Karpas-422 (cell line): ENCODE data around the gene CCDC178. TPM values are rescaled to one million over a fixed set of nuclear protein-coding genes. Genes with fewer than 3 reads are reported as not detected.

Experiments
- DNase-seq: peaks from one replicate; pipeline ENCODE4 v3.0.0-alpha.2; 2015
- H2AFZ ChIP-seq: fragments of 200-600 bp; sonication (generic); 2 replicates; pipeline ENCODE4 v1.6.1; 2014; ENCODE audit warnings: antibody characterized with exemption, low read length, mixed read lengths
- H3K27ac ChIP-seq: fragments of 200-600 bp; sonication (generic); 2 replicates; pipeline ENCODE4 v1.5.1; 2014; ENCODE audit warnings: mild to moderate bottlenecking, low read length, moderate library complexity
- H3K27me3 ChIP-seq: fragments of 200-600 bp; sonication (generic); 2 replicates; pipeline ENCODE4 v1.6.1; 2014; ENCODE audit warnings: low read length, mixed read lengths
- H3K36me3 ChIP-seq: fragments of 200-600 bp; sonication (generic); 2 replicates; pipeline ENCODE4 v1.6.1; 2014; ENCODE audit warnings: low read length, mixed read lengths; ENCODE audit not compliant: insufficient read depth
- H3K4me1 ChIP-seq: fragments of 200-600 bp; sonication (generic); 2 replicates; pipeline ENCODE4 v1.6.1; 2014; ENCODE audit warnings: mild to moderate bottlenecking, low read length, mixed read lengths
- H3K4me2 ChIP-seq: fragments of 200-600 bp; sonication (generic); 2 replicates; pipeline ENCODE4 v1.6.1; 2014; ENCODE audit warnings: low read length, low read depth, mild to moderate bottlenecking; ENCODE audit not compliant: poor library complexity, severe bottlenecking
- H3K4me3 ChIP-seq: fragments of 200-600 bp; sonication (generic); 2 replicates; pipeline ENCODE4 v1.5.1; 2014; ENCODE audit warnings: mild to moderate bottlenecking, antibody characterized with exemption, low read length, mixed read lengths
- H3K79me2 ChIP-seq: fragments of 200-600 bp; sonication (generic); 2 replicates; pipeline ENCODE4 v1.6.1; 2014; ENCODE audit warnings: mild to moderate bottlenecking, low read length, mixed read lengths
- H3K9ac ChIP-seq: fragments of 200-600 bp; sonication (generic); 2 replicates; pipeline ENCODE4 v1.6.0; 2014; ENCODE audit warnings: low read length
- H3K9me2 ChIP-seq: fragments of 200-600 bp; sonication (generic), shearing (Covaris generic); replicated peaks from 2 replicates; pipeline ENCODE4 v1.6.0; 2014; ENCODE audit warnings: mild to moderate bottlenecking, low read length, moderate library complexity; ENCODE audit not compliant: insufficient read depth
- H3K9me3 ChIP-seq: fragments of 300-700, 200-600 bp; sonication (generic); 2 replicates; pipeline ENCODE4 v1.6.1; 2014; ENCODE audit warnings: low read length, mixed read lengths
- H4K20me1 ChIP-seq: fragments of 200-600 bp; sonication (generic); 2 replicates; pipeline ENCODE4 v1.6.1; 2014; ENCODE audit warnings: mild to moderate bottlenecking, antibody characterized with exemption, low read length, low read depth; ENCODE audit not compliant: insufficient read depth
- total RNA-seq: library from RNA; depleted of rRNA; stranded (reverse); fragments of >200 nt; shearing (Covaris generic); gene quantifications from 2 replicates; pipeline ENCODE4 v1.2.3, GENCODE V29; 2014; ENCODE audit warnings: low replicate concordance

CCDC178 gene
- total RNA-seq, 1 experiment from 2014 or later, result not detected

DNA sequence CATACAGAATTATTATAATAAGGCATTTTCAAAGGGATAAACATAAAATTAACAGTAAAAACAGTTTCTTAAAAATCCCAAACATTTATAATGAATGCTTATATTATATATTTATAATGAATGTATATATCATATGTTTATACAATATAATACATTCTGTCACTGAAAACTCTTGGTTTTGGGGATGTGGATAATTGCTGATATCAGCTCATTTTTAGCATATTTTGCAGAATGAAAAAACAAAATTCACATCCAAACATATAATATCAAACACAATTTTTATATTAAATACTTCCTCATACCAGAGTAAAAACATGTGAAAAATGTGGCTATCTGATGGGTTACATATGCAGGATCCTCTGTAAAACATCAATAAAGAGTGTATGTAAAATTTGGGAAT, 465.0 kb downstream of the CCDC178 start:
- no peak for DNase-seq
- Histone ChIP-seq H3K79me2 (no peaks in the 10 kb centered on the region), H3K4me1 (peaks cover 31% of the 10 kb centered on the region), H3K4me2 (peak overlapping the region; percentile 59), H2AFZ (no peak overlapping the region), H3K9me3 (no peaks in the 10 kb centered on the region), H3K27ac (peak overlapping the region; percentile 65; the same call in 1 of the 2 replicates), H3K4me3 (no peak overlapping the region), H3K9ac (no peak overlapping the region), H3K36me3 (no peaks in the 10 kb centered on the region), H4K20me1 (no peaks in the 10 kb centered on the region), H3K9me2 (no peaks in the 10 kb centered on the region), H3K27me3 (no peaks in the 10 kb centered on the region)

DNA sequence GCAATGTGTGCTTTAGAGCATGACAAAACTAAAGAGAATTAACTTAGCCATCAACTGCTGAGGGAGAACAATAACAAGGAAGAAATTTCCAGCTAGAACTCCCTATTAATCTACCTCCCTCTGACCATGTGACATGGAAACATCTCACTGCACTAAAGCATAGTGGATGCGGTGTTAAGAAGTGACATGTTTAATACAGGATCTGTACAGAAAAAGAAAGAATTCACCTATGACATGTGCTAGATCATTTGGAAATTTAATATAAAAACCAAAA, 465.4 kb downstream of the CCDC178 start:
- no peak overlapping the region for H3K9ac ChIP-seq
- H3K4me1 ChIP-seq, result peaks cover 31% of the 10 kb centered on the region
- peak overlapping the region; percentile 69 for H2AFZ ChIP-seq
- H3K9me3 ChIP-seq, result no peaks in the 10 kb centered on the region
- DNase-seq, result no peak
- no peaks in the 10 kb centered on the region for H3K36me3 ChIP-seq
- H3K4me3 ChIP-seq, result peak overlapping the region; percentile 28
- peak overlapping the region; percentile 65 for H3K27ac ChIP-seq
- H4K20me1 ChIP-seq, result no peaks in the 10 kb centered on the region
- H3K27me3 ChIP-seq, result no peaks in the 10 kb centered on the region
- no peaks in the 10 kb centered on the region for H3K79me2 ChIP-seq
- peak overlapping the region; percentile 59 for H3K4me2 ChIP-seq
- no peaks in the 10 kb centered on the region for H3K9me2 ChIP-seq

DNA sequence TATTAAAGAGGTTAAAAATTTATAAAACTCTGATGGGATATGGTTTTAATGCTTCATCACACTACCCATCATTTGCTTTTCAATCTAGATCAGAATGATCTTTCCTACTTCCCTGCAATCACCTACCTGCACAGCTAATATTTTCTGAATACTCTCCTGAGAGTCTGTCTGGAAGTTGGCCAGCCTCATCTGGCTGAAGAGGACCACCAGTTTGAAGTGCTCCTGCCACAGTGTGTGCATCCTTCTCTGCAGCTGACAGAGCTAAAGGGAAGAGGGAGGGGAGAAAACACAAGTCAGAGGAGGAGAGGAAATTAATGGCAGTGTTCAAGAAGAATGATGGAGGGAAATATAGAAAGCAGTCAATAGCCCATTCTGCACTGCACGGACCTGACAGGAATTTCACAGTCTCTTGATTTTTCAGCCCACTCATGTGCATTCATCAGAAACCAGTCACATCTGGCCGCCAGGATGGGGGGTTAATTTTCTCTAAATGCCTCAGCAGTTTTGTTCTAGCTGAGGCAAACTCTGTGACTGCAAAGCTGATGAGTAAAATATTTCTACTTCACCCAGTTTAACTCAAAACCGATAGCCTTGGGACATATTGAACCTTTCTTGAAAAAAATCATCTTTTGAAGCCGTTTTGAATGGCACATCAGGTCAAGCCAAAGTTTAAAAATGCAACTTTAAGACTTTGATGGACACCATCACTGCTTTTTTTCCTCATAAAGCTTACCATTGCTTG, 465.9 kb downstream of the CCDC178 start:
- H3K4me2 ChIP-seq, result peak overlapping the region; percentile 59
- H3K4me3 ChIP-seq, result peak overlapping the region; percentile 28
- no peak overlapping the region for H3K9ac ChIP-seq
- H3K27ac ChIP-seq, result peak overlapping the region; percentile 65
- H3K79me2 ChIP-seq, result no peaks in the 10 kb centered on the region
- no peaks in the 10 kb centered on the region for H3K9me2 ChIP-seq
- no peaks in the 10 kb centered on the region for H4K20me1 ChIP-seq
- H3K36me3 ChIP-seq, result no peaks in the 10 kb centered on the region
- H3K4me1 ChIP-seq, result peaks cover 31% of the 10 kb centered on the region
- no peaks in the 10 kb centered on the region for H3K27me3 ChIP-seq
- DNase-seq, result peak; percentile 80
- peak overlapping the region; percentile 69 for H2AFZ ChIP-seq
- no peaks in the 10 kb centered on the region for H3K9me3 ChIP-seq

DNA sequence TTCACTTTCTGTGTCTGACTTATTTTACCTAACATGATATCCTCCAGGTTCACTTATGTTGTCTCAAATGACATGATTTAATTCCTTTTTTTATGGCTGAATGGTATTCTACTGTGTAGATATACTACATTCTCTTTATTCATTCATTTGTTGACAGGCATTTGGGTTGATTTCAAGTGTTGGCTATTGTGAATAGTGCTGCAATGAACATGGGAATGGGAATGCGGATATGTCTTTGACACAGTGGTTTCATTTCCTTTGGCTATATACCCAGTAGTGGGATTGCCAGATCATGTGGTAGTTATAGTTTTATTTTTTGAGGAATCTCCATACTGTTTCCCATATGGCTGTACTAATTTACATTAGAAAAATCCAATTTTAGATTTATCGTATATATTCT, 472.3 kb downstream of the CCDC178 start:
- Histone ChIP-seq H3K27me3 (no peaks in the 10 kb centered on the region), H4K20me1 (no peaks in the 10 kb centered on the region), H3K9me2 (no peaks in the 10 kb centered on the region), H3K4me1 (peaks cover 5% of the 10 kb centered on the region; the same call in 1 of the 2 replicates), H2AFZ (no peak overlapping the region), H3K79me2 (no peaks in the 10 kb centered on the region), H3K27ac (no peak overlapping the region), H3K9me3 (no peaks in the 10 kb centered on the region), H3K9ac (no peak overlapping the region), H3K36me3 (no peaks in the 10 kb centered on the region), H3K4me3 (no peak overlapping the region), H3K4me2 (no peak overlapping the region)
- no peak for DNase-seq

DNA sequence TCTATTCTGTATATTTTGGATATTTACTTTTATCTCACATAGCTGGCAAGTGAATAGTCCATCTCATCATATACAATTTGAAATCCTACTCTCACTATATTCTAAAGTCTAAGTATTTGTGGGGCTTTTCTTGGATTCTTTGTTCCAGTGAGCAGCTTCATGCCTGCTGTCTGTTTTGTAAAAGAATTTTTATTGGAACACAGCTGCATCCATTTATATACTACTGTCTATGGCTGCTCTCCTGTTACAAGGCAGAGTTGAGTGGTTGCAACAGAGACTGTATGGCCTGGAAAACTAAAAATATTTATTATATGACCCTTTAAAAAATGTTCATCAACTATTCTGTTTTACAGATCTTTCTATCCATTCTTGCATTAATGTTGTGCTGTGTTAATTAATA, 474.4 kb downstream of the CCDC178 start:
- Histone ChIP-seq H3K9ac (no peak overlapping the region), H3K27ac (no peak overlapping the region), H3K9me2 (no peaks in the 10 kb centered on the region), H3K27me3 (no peaks in the 10 kb centered on the region), H3K9me3 (no peaks in the 10 kb centered on the region), H3K4me1 (no peaks in the 10 kb centered on the region), H3K4me2 (no peak overlapping the region), H3K79me2 (no peaks in the 10 kb centered on the region), H3K4me3 (no peak overlapping the region), H2AFZ (no peak overlapping the region), H4K20me1 (no peaks in the 10 kb centered on the region), H3K36me3 (no peaks in the 10 kb centered on the region)
- no peak for DNase-seq

GRCh38 chr18:32961538-32961937, 479.0 kb downstream of the CCDC178 start:
- Histone ChIP-seq H3K36me3 (no peaks in the 10 kb centered on the region), H3K27me3 (no peaks in the 10 kb centered on the region), H3K4me2 (no peak overlapping the region), H4K20me1 (no peaks in the 10 kb centered on the region), H3K27ac (no peak overlapping the region), H3K4me3 (no peak overlapping the region), H3K9ac (no peak overlapping the region), H3K9me2 (no peaks in the 10 kb centered on the region), H3K79me2 (no peaks in the 10 kb centered on the region), H3K9me3 (no peaks in the 10 kb centered on the region), H3K4me1 (no peaks in the 10 kb centered on the region), H2AFZ (no peak overlapping the region)
- DNase-seq, result no peak

DNA sequence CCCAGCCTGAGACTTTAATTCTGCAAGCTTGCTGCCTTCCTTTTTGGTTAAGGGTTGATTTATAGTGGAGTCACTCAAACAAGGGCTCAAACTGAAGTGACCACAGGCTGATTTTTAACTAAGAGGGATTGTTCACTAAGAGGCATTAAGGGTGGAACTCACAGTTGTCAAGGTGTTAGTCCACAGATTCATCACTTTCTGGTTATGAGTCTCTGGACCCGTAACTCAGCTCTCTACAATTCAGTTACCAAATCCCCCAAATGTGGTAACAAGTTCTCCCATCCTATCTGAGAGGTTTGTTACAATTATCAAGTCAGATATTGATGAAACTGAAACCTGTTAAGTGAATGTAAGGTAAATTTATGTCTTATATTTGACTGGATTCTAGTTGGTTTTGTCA, 481.8 kb downstream of the CCDC178 start:
- no peaks in the 10 kb centered on the region for H3K9me3 ChIP-seq
- no peaks in the 10 kb centered on the region for H3K79me2 ChIP-seq
- no peaks in the 10 kb centered on the region for H3K4me1 ChIP-seq
- no peak overlapping the region for H3K4me3 ChIP-seq
- no peak overlapping the region for H3K4me2 ChIP-seq
- no peak overlapping the region for H3K9ac ChIP-seq
- no peak for DNase-seq
- H2AFZ ChIP-seq, result no peak overlapping the region
- H3K9me2 ChIP-seq, result no peaks in the 10 kb centered on the region
- no peaks in the 10 kb centered on the region for H3K36me3 ChIP-seq
- H4K20me1 ChIP-seq, result no peaks in the 10 kb centered on the region
- no peak overlapping the region for H3K27ac ChIP-seq
- H3K27me3 ChIP-seq, result no peaks in the 10 kb centered on the region

GRCh38 chr18:32956591-32957315, 483.8 kb downstream of the CCDC178 start:
- Histone ChIP-seq H3K27me3 (no peaks in the 10 kb centered on the region), H3K9me2 (no peaks in the 10 kb centered on the region), H3K9ac (no peak overlapping the region), H3K4me3 (no peak overlapping the region), H3K9me3 (no peaks in the 10 kb centered on the region), H3K4me1 (no peaks in the 10 kb centered on the region), H2AFZ (no peak overlapping the region), H3K79me2 (no peaks in the 10 kb centered on the region), H3K4me2 (no peak overlapping the region), H3K36me3 (no peaks in the 10 kb centered on the region), H4K20me1 (no peaks in the 10 kb centered on the region), H3K27ac (no peak overlapping the region)
- no peak for DNase-seq
